HepG2 (cell line): Measurements from ENCODE around the gene HMGB3. TPM values are rescaled to one million over a fixed set of nuclear protein-coding genes. Genes with fewer than 3 reads are reported as not detected.

Experiments used
- AKAP8 ChIP-seq: sonication (generic); formaldehyde crosslinking; IDR thresholded peaks from 2 replicates; pipeline ENCODE4 v1.5.1; 2020; ENCODE audit warnings: mild to moderate bottlenecking, missing genetic modification reagents
- ARID2 ChIP-seq: sonication (generic); formaldehyde crosslinking; IDR thresholded peaks from 2 replicates; pipeline ENCODE4 v1.8.1; 2022; ENCODE audit warnings: mild to moderate bottlenecking, missing genetic modification reagents, borderline replicate concordance
- BORCS8-MEF2B ChIP-seq: sonication (generic); formaldehyde crosslinking; IDR thresholded peaks from 2 replicates; pipeline ENCODE4 v1.8.0; 2022; ENCODE audit warnings: mild to moderate bottlenecking, missing genetic modification reagents
- CHD2 ChIP-seq: IDR thresholded peaks from 2 replicates; pipeline ENCODE4 v1.6.1; 2011; ENCODE audit warnings: low read depth, low read length, improper control_type of control experiment
- DR1 ChIP-seq: sonication (generic); formaldehyde crosslinking; IDR thresholded peaks from 2 replicates; pipeline ENCODE4 v1.8.0; 2021; ENCODE audit warnings: mild to moderate bottlenecking, missing genetic modification reagents, inconsistent platforms
- FLYWCH1 ChIP-seq: sonication (generic); formaldehyde crosslinking; IDR thresholded peaks from 2 replicates; pipeline ENCODE4 v1.8.1; 2023; ENCODE audit warnings: mild to moderate bottlenecking, missing genetic modification reagents
- GABPB1 ChIP-seq: IDR thresholded peaks from 2 replicates; pipeline ENCODE4 v1.6.1; 2016; ENCODE audit warnings: mild to moderate bottlenecking, missing genetic modification reagents, moderate library complexity, missing compliant biosample characterization
- HIVEP1 ChIP-seq: sonication (generic); formaldehyde crosslinking; IDR thresholded peaks from 2 replicates; pipeline ENCODE4 v1.4.0; 2020; ENCODE audit warnings: mild to moderate bottlenecking, missing genetic modification reagents
- MZF1 ChIP-seq: sonication (generic); formaldehyde crosslinking; IDR thresholded peaks from 2 replicates; pipeline ENCODE4 v1.8.1; 2023; ENCODE audit warnings: mild to moderate bottlenecking, missing genetic modification reagents, borderline replicate concordance
- PAWR ChIP-seq: sonication (generic); formaldehyde crosslinking; IDR thresholded peaks from 2 replicates; pipeline ENCODE4 v1.4.0; 2020; ENCODE audit warnings: missing genetic modification reagents, mild to moderate bottlenecking, borderline replicate concordance
- PHF8 ChIP-seq: sonication (generic); formaldehyde crosslinking; IDR thresholded peaks from 2 replicates; pipeline ENCODE4 v1.5.0; 2020; ENCODE audit warnings: missing genetic modification reagents
- SIN3A ChIP-seq: IDR thresholded peaks from 2 replicates; pipeline ENCODE4 v1.6.1; 2011; ENCODE audit warnings: low read depth, mild to moderate bottlenecking, control low read depth, low read length, borderline replicate concordance
- SP2 ChIP-seq: sonication (generic); formaldehyde crosslinking; IDR thresholded peaks from 2 replicates; pipeline ENCODE4 v1.5.1; 2020; ENCODE audit warnings: mild to moderate bottlenecking, missing genetic modification reagents
- TBL1XR1 ChIP-seq: fragments of 150-350 bp; IDR thresholded peaks from 2 replicates; pipeline ENCODE4 v1.6.1; 2014; ENCODE audit warnings: borderline replicate concordance, low read length; ENCODE audit not compliant: partially characterized antibody
- ZBTB7B ChIP-seq: sonication (generic); formaldehyde crosslinking; IDR thresholded peaks from 2 replicates; pipeline ENCODE4 v1.4.0; 2020; ENCODE audit warnings: missing genetic modification reagents
- ZFP37 ChIP-seq: sonication (generic); formaldehyde crosslinking; IDR thresholded peaks from 2 replicates; pipeline ENCODE4 v1.4.0; 2020; ENCODE audit warnings: missing genetic modification reagents, borderline replicate concordance
- ZNF24 ChIP-seq: fragments of 450-650 bp; IDR thresholded peaks from 2 replicates; pipeline ENCODE4 v1.6.1; 2017; ENCODE audit warnings: antibody characterized with exemption, mild to moderate bottlenecking
- ZNF484 ChIP-seq: sonication (generic); formaldehyde crosslinking; IDR thresholded peaks from 2 replicates; pipeline ENCODE4 v1.5.1; 2020; ENCODE audit warnings: mild to moderate bottlenecking, low read depth, missing genetic modification reagents, borderline replicate concordance
- ZNF577 ChIP-seq: sonication (generic); formaldehyde crosslinking; IDR thresholded peaks from 2 replicates; pipeline ENCODE4 v1.4.0; 2020; ENCODE audit warnings: mild to moderate bottlenecking, low read depth, missing genetic modification reagents, borderline replicate concordance
- ZNF768 ChIP-seq: sonication (generic); formaldehyde crosslinking; IDR thresholded peaks from 2 replicates; pipeline ENCODE4 v1.4.0; 2020; ENCODE audit warnings: missing genetic modification reagents
- ZNF780A ChIP-seq: sonication (generic); formaldehyde crosslinking; IDR thresholded peaks from 2 replicates; pipeline ENCODE4 v1.8.0; 2022; ENCODE audit warnings: mild to moderate bottlenecking, missing genetic modification reagents, moderate library complexity
- polyA plus RNA-seq, 8 experiments: library from polyadenylated mRNA; depleted of rRNA in 3 of 8; stranded (reverse) in 7 of 8; unstranded in 1 of 8; fragments of >200 nt; fragmentation: Illumina TruSeq in 4 of 8; extraction: Trizol in 4 of 8; gene quantifications; 2 replicates each; pipeline versions ENCODE4 v1.2.1 to v1.2.3, GENCODE V29; 2011 to 2016; ENCODE audit warnings: low read depth in 4 of 8, missing spikeins in 1 of 8, mixed read lengths in 1 of 8; ENCODE audit not compliant: insufficient read depth in 1 of 8
- total RNA-seq, 5 experiments: library from RNA; depleted of rRNA; stranded (reverse); fragments of >200 nt; fragmentation: Illumina TruSeq; extraction: Trizol; gene quantifications; 2 replicates each; pipeline ENCODE4 v1.2.3, GENCODE V29; 2016; ENCODE audit warnings: low read depth in 1 of 5
- TF ChIP-seq, protein P1 (sequence below): sonication (generic); formaldehyde crosslinking; IDR thresholded peaks from 2 replicates; pipeline ENCODE4 v1.9.0; 2021; ENCODE audit warnings: missing genetic modification reagents, borderline replicate concordance
- TF ChIP-seq, protein P2 (sequence below): sonication (generic); formaldehyde crosslinking; IDR thresholded peaks from 2 replicates; pipeline ENCODE4 v1.8.0; 2022; ENCODE audit warnings: mild to moderate bottlenecking, missing genetic modification reagents; ENCODE audit not compliant: insufficient replicate concordance
- TF ChIP-seq, protein P3 (sequence below): sonication (generic); formaldehyde crosslinking; IDR thresholded peaks from 2 replicates; pipeline ENCODE4 v1.9.0; 2021; ENCODE audit warnings: missing genetic modification reagents, borderline replicate concordance

Gene HMGB3
- total and polyA plus RNA-seq, 2 of the 13 experiments (the other 11 are each of a cell fraction or from before 2014, with no cell fraction given), result 8.5 to 87.1 TPM

DNA sequence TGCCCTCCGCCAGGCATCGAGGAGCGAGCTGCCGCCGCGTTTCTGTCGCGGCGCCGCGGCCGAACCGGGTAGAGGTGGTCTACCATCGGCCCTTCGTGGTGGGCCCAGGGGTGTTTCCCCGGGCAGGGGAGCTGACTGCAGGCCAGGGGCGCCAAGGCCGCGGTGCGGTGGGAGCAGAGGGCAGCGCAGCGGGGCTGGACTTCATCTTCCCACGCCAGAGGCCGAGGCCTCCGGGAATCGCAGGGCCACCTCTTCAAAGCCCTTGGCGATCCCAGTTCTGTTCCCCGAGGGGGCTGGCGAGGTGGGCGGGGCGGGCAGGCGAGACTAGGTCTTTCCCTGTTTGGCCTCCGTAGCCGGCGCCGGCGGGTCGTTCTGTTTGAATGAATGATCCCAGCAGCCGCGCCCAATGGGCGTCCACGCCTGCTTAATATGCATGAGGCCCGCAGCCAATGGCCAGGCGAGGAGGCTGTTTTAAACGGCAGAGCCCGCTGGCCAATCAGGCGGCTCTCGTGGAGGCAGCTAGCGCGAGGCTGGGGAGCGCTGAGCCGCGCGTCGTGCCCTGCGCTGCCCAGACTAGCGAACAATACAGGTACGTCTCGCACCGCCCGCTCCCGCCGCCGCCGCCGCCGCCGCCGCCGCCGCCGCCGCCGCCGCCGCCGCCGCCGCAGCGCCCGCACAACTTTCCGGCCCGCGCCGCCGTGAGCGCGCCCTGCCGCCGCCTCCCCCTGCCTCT is at the start of gene HMGB3 (continued):
- TF ChIP-seq ZFP37 (CRISPR knock-in tag), result no peak
- TF ChIP-seq ZNF780A (CRISPR knock-in tag), result no peak
- TF ChIP-seq ZBTB7B (CRISPR knock-in tag), result 0 out of 2 replicates have a peak, but pooled peaks have one; percentile 43
- TF ChIP-seq BORCS8-MEF2B (CRISPR knock-in tag), result peak; percentile 76
- TF ChIP-seq, protein P1, sequence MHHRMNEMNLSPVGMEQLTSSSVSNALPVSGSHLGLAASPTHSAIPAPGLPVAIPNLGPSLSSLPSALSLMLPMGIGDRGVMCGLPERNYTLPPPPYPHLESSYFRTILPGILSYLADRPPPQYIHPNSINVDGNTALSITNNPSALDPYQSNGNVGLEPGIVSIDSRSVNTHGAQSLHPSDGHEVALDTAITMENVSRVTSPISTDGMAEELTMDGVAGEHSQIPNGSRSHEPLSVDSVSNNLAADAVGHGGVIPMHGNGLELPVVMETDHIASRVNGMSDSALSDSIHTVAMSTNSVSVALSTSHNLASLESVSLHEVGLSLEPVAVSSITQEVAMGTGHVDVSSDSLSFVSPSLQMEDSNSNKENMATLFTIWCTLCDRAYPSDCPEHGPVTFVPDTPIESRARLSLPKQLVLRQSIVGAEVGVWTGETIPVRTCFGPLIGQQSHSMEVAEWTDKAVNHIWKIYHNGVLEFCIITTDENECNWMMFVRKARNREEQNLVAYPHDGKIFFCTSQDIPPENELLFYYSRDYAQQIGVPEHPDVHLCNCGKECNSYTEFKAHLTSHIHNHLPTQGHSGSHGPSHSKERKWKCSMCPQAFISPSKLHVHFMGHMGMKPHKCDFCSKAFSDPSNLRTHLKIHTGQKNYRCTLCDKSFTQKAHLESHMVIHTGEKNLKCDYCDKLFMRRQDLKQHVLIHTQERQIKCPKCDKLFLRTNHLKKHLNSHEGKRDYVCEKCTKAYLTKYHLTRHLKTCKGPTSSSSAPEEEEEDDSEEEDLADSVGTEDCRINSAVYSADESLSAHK (CRISPR knock-in tag), result no peak
- TF ChIP-seq, protein P2, sequence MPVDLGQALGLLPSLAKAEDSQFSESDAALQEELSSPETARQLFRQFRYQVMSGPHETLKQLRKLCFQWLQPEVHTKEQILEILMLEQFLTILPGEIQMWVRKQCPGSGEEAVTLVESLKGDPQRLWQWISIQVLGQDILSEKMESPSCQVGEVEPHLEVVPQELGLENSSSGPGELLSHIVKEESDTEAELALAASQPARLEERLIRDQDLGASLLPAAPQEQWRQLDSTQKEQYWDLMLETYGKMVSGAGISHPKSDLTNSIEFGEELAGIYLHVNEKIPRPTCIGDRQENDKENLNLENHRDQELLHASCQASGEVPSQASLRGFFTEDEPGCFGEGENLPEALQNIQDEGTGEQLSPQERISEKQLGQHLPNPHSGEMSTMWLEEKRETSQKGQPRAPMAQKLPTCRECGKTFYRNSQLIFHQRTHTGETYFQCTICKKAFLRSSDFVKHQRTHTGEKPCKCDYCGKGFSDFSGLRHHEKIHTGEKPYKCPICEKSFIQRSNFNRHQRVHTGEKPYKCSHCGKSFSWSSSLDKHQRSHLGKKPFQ, result peak; percentile 39
- peak; percentile 37; the same call in 1 of the 2 replicates for TF ChIP-seq SP2 (CRISPR knock-in tag)
- no peak for TF ChIP-seq PAWR (CRISPR knock-in tag)
- TF ChIP-seq HIVEP1, result peak; percentile 37; the same call in 1 of the 2 replicates
- TF ChIP-seq CHD2, result peak; percentile 90
- TF ChIP-seq DR1 (CRISPR knock-in tag), result 0 out of 2 replicates have a peak, but pooled peaks have one; percentile 44
- TF ChIP-seq ZNF768, result no peak
- no peak for TF ChIP-seq ZNF484 (CRISPR knock-in tag)
- TF ChIP-seq FLYWCH1, result no peak
- no peak for TF ChIP-seq ZNF577
- no peak for TF ChIP-seq ZNF24
- TF ChIP-seq, protein P3, sequence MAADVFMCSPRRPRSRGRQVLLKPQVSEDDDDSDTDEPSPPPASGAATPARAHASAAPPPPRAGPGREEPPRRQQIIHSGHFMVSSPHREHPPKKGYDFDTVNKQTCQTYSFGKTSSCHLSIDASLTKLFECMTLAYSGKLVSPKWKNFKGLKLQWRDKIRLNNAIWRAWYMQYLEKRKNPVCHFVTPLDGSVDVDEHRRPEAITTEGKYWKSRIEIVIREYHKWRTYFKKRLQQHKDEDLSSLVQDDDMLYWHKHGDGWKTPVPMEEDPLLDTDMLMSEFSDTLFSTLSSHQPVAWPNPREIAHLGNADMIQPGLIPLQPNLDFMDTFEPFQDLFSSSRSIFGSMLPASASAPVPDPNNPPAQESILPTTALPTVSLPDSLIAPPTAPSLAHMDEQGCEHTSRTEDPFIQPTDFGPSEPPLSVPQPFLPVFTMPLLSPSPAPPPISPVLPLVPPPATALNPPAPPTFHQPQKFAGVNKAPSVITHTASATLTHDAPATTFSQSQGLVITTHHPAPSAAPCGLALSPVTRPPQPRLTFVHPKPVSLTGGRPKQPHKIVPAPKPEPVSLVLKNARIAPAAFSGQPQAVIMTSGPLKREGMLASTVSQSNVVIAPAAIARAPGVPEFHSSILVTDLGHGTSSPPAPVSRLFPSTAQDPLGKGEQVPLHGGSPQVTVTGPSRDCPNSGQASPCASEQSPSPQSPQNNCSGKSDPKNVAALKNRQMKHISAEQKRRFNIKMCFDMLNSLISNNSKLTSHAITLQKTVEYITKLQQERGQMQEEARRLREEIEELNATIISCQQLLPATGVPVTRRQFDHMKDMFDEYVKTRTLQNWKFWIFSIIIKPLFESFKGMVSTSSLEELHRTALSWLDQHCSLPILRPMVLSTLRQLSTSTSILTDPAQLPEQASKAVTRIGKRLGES (CRISPR knock-in tag), result no peak
- no peak for TF ChIP-seq ARID2 (CRISPR knock-in tag)
- TF ChIP-seq TBL1XR1, result no peak
- TF ChIP-seq AKAP8, result no peak
- TF ChIP-seq MZF1 (CRISPR knock-in tag), result no peak
- TF ChIP-seq SIN3A, result peak; percentile 30; the same call in 1 of the 2 replicates
- TF ChIP-seq PHF8, result 0 out of 2 replicates have a peak, but pooled peaks have one; percentile 39
- peak; percentile 35; the same call in 1 of the 2 replicates for TF ChIP-seq GABPB1 (CRISPR knock-in tag)
